HFFc6 (cell line): ENCODE measurements around the gene OPA1. TPM values are rescaled to one million over a fixed set of nuclear protein-coding genes. Genes with fewer than 3 reads are reported as not detected.

Experiments used
- DNase-seq: peaks from one replicate; pipeline ENCODE4 v3.0.0-alpha.2; 2018
- H3K27ac Mint-ChIP-seq: 2 replicates; pipeline ENCODE4 v1.8.0; 2020; ENCODE audit warnings: mild to moderate bottlenecking, mixed read lengths
- H3K27me3 Mint-ChIP-seq: 2 replicates; pipeline ENCODE4 v1.8.0; 2021; ENCODE audit warnings: mild to moderate bottlenecking, moderate library complexity, mixed read lengths; ENCODE audit not compliant: insufficient read depth
- H3K36me3 Mint-ChIP-seq: 2 replicates; pipeline ENCODE4 v1.8.0; 2021; ENCODE audit warnings: low read depth, mixed read lengths
- H3K4me1 Mint-ChIP-seq: 2 replicates; pipeline ENCODE4 v1.8.0; 2020; ENCODE audit warnings: low read depth, mixed read lengths
- H3K4me3 Mint-ChIP-seq: 2 replicates; pipeline ENCODE4 v1.8.0; 2020; ENCODE audit warnings: mild to moderate bottlenecking, moderate library complexity, mixed read lengths
- H3K9me3 Mint-ChIP-seq: 2 replicates; pipeline ENCODE4 v1.8.0; 2020; ENCODE audit warnings: mild to moderate bottlenecking, mixed read lengths
- long read RNA-seq: library from polyadenylated mRNA; unstranded; transcript quantifications from one replicate; pipeline ENCODE4 v2.0.0, GENCODE V29; 2019
- total RNA-seq, 6 experiments: library from RNA; stranded (reverse); fragmentation: NEBNext Ultra II Directional; extraction: Animal tissue kit (Norgen Biotek cat#: 25700); gene quantifications; 2 replicates in 1 of 6; 3 replicates in 5 of 6; pipeline ENCODE4 v1.2.3, GENCODE V29; 2021
- TF ChIP-seq, protein P1 (sequence below): fragments of 200-600 bp; sonication (generic); IDR thresholded peaks from 2 replicates; pipeline ENCODE4 v1.5.0; 2021; ENCODE audit warnings: antibody characterized with exemption, mild to moderate bottlenecking

OPA1 gene, protein sequence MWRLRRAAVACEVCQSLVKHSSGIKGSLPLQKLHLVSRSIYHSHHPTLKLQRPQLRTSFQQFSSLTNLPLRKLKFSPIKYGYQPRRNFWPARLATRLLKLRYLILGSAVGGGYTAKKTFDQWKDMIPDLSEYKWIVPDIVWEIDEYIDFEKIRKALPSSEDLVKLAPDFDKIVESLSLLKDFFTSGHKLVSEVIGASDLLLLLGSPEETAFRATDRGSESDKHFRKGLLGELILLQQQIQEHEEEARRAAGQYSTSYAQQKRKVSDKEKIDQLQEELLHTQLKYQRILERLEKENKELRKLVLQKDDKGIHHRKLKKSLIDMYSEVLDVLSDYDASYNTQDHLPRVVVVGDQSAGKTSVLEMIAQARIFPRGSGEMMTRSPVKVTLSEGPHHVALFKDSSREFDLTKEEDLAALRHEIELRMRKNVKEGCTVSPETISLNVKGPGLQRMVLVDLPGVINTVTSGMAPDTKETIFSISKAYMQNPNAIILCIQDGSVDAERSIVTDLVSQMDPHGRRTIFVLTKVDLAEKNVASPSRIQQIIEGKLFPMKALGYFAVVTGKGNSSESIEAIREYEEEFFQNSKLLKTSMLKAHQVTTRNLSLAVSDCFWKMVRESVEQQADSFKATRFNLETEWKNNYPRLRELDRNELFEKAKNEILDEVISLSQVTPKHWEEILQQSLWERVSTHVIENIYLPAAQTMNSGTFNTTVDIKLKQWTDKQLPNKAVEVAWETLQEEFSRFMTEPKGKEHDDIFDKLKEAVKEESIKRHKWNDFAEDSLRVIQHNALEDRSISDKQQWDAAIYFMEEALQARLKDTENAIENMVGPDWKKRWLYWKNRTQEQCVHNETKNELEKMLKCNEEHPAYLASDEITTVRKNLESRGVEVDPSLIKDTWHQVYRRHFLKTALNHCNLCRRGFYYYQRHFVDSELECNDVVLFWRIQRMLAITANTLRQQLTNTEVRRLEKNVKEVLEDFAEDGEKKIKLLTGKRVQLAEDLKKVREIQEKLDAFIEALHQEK
- total RNA-seq: 10 to 100 TPM; 55.7 to 69.0 (median 64.9) TPM
- long read RNA-seq, full-length matches to known transcripts: 21 of 39 reads
- long read RNA-seq, partial matches to known transcripts: 9 of 39 reads
- long read RNA-seq, other reads (novel, unspliced or antisense): 9 of 39 reads

DNA sequence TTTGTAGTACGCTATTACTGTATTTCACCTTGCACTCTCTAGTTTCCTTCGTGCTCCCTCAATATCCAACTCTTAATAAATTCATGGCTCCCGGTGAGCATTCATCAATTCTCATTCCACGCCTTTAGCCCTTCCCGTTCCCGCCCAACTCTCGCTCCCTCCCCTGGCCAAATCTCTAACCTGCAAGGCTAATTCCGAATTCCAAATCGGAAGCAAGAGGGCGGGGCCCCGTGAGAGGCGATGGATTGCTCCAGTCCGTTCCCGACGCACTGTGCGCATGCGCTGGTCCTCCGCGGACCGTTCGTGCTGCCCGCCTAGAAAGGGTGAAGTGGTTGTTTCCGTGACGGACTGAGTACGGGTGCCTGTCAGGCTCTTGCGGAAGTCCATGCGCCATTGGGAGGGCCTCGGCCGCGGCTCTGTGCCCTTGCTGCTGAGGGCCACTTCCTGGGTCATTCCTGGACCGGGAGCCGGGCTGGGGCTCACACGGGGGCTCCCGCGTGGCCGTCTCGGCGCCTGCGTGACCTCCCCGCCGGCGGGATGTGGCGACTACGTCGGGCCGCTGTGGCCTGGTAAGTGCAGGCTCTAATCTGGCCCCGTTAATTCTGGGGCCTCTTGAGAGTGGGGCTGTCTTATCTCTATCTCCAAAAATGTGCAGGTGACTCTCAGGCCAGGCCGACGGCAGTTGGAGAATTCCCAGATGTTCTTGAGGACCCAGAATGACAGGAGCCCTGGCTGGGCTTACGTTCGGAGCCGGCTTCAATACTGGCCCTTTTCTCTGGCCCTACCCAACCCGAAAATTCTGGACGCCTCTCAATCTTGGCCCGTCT, at the start of gene OPA1:
OPA1 (plus strand) TSS at position 368 of the 827 bp plus-strand sequence; CDS start at position 538, 170 bp downstream.
- H3K9me3 Mint-ChIP-seq: no peaks in the 10 kb centered on the region
- H3K4me3 Mint-ChIP-seq: peak within 1 kb of the TSS; percentile 97
- peaks cover 15% of the 10 kb centered on the region for H3K36me3 Mint-ChIP-seq
- peak; percentile 99 for DNase-seq
- TF ChIP-seq, protein P1, sequence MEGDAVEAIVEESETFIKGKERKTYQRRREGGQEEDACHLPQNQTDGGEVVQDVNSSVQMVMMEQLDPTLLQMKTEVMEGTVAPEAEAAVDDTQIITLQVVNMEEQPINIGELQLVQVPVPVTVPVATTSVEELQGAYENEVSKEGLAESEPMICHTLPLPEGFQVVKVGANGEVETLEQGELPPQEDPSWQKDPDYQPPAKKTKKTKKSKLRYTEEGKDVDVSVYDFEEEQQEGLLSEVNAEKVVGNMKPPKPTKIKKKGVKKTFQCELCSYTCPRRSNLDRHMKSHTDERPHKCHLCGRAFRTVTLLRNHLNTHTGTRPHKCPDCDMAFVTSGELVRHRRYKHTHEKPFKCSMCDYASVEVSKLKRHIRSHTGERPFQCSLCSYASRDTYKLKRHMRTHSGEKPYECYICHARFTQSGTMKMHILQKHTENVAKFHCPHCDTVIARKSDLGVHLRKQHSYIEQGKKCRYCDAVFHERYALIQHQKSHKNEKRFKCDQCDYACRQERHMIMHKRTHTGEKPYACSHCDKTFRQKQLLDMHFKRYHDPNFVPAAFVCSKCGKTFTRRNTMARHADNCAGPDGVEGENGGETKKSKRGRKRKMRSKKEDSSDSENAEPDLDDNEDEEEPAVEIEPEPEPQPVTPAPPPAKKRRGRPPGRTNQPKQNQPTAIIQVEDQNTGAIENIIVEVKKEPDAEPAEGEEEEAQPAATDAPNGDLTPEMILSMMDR: peak; percentile 50; the same call in 1 of the 2 replicates
- H3K27me3 Mint-ChIP-seq: peaks cover 3% of the 10 kb centered on the region; the same call in 1 of the 2 replicates
- H3K27ac Mint-ChIP-seq: peak within 1 kb of the TSS; percentile 96
- H3K4me1 Mint-ChIP-seq: peaks cover 43% of the 10 kb centered on the region

- no peaks in the 10 kb centered on the region for H3K4me1 Mint-ChIP-seq
- H3K27me3 Mint-ChIP-seq: no peaks in the 10 kb centered on the region
- TF ChIP-seq, protein P1: no peak
- no peaks in the 10 kb centered on the region for H3K36me3 Mint-ChIP-seq
- no peak for DNase-seq
- no peak overlapping the region for H3K4me3 Mint-ChIP-seq
- H3K9me3 Mint-ChIP-seq: peaks cover 10% of the 10 kb centered on the region
- H3K27ac Mint-ChIP-seq: no peak overlapping the region
Measured at GRCh38 chr3:193544289-193544688, 48.7 kb upstream of the OPA1 start.

DNA sequence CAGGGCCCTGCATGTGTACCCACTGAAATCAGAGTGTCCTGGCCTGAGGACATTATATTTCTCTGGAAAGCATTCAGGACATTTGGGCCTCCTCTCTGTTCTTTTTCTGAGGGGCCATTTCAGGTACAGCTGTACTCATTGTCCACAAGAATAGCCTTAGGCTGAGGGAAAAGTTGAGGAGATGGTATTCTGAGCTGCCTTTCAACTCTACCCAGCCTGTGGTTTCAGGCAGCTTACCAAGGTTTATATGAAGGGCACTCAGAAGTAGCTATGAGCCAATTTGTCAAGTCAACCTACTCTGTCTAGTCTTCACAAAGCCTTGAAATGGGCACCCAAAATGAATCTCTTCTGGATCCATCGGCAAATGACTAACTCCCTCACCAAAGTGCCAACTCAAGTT, 47.7 kb upstream of the OPA1 start:
- DNase-seq: no peak
- peaks cover 10% of the 10 kb centered on the region for H3K9me3 Mint-ChIP-seq
- no peak overlapping the region for H3K4me3 Mint-ChIP-seq
- H3K4me1 Mint-ChIP-seq: no peaks in the 10 kb centered on the region
- H3K27ac Mint-ChIP-seq: no peak overlapping the region
- H3K36me3 Mint-ChIP-seq: no peaks in the 10 kb centered on the region
- H3K27me3 Mint-ChIP-seq: no peaks in the 10 kb centered on the region
- TF ChIP-seq, protein P1: no peak

GRCh38 chr3:193546129-193546528, 46.9 kb upstream of the OPA1 start:
- Mint-ChIP-seq H3K27ac (no peak overlapping the region), H3K9me3 (peaks cover 10% of the 10 kb centered on the region), H3K27me3 (no peaks in the 10 kb centered on the region; the same call in 1 of the 2 replicates), H3K4me3 (no peak overlapping the region), H3K36me3 (no peaks in the 10 kb centered on the region), H3K4me1 (no peaks in the 10 kb centered on the region)
- TF ChIP-seq, protein P1: no peak
- DNase-seq: no peak
